GM21515 (cell line): ENCODE measurements around the gene FSTL4.

Experiments
- ATAC-seq: cut with Tn5 transposase; IDR thresholded peaks from one replicate; pipeline ENCODE4 v1.9.1; 2021; ENCODE audit not compliant: unreplicated experiment

FSTL4 gene

GRCh38 chr5:133611357-133612248, 738 bp downstream of the FSTL4 start:
- no peak for ATAC-seq

- no peak for ATAC-seq
These were observed 1.6 kb downstream of the FSTL4 start for GRCh38 chr5:133610489-133611356.

- no peak for ATAC-seq
These were observed 4.9 kb downstream of the FSTL4 start for GRCh38 chr5:133607451-133607850.

DNA sequence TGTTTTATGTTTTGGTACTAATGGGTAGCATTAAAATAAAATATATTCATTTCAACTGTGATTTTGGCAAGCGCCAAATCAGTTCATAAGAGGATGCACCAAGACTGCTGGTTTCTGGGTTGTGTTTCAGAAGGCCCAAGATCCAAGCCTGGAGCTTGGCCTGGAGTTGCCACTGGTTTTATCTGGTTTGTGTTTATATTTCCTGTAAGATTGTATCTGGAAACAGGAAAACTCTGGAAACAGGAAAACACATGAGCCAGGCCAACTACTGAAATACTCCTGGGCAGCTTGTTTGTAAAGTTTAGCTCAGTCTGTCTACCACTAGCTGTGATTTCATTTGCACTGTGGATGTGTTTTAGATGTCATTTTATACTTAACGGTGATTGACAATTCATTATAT, 5.5 kb downstream of the FSTL4 start:
- no peak for ATAC-seq

DNA sequence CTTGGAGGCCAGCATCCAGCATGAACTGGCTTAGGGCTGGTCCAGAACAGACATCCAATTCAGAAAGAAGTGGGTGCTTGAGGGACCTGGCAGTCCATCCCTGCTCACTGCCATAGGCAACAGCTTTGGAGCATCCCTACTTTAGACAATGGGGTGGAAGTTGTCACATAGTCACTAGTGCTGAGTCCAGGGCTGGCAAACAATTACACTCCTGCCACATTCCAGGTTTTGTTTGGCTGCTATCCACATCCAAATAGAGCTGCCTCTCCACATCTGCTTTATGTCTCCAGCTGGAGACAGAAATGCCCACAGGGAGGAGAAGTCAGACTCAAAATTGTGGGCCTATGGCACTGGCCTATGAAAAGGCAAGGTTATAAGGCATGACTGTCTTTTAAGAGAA, 7.0 kb downstream of the FSTL4 start:
- ATAC-seq = no peak

DNA sequence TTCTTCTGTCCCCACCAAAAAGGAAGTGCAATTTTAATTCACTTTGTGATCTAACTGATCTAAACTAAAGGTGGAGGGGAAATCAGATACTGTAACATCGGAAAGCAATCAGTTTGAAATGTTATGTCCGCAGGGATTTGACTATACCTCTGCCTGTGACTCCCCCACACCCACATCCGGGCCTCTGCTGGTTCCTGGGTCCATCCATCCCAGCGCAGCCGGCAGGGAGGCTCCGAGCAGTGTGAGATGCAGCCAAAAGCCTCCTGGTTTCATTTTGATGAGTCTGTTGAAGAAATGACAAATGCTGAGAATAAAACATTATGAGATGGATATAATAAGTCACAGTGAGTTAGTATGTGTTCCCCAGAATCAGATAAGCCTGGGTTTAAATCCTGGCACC, 8.6 kb downstream of the FSTL4 start:
- ATAC-seq = no peak

DNA sequence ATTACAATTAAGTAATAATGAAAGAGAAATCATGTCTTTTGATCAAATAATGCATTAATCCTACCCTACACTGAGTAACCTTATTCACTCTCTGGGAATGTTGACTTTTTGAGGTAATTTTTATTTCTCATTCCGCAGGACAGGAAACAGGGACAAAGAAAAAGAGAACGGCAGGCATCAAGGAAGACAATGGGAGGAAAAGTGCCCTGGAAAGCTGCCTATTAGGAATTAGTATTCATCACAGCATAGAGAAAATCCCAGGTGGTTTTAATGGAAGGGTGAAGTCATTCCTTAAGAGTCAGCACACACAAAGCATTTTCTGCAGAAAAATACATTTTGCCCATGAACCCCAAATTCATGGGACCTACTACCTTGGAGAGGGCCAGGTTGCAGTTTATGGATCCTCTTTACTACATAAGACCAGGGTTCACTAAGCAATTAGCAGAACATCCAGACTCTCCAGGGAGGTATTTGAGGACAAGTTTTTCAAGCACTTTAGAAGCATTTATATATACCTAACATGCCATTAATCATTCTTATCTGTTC, 9.4 kb downstream of the FSTL4 start:
- no peak for ATAC-seq

DNA sequence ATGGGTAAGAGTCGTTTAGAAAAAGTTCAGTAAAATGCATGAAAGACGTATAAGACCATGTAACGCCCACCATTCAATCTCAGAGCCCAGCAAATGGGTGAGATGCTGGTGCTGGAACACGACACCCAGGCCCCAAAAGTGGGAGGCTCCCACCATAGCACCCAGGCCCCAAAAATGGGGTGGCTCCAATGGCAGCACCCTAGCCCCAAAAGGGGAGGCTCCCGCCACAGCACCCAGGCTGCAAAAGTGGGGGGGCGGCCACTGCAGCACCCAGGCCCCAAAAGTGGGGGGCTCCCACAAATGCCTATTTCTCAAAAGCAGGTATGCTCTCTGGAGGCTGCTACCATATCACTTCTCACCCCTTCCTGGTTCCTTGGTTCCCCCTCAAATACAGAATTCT, 12.7 kb downstream of the FSTL4 start:
- no peak for ATAC-seq

GRCh38 chr5:133599044-133599443, 13.3 kb downstream of the FSTL4 start:
- ATAC-seq = no peak

GRCh38 chr5:133596049-133596448, 16.3 kb downstream of the FSTL4 start:
- no peak for ATAC-seq

DNA sequence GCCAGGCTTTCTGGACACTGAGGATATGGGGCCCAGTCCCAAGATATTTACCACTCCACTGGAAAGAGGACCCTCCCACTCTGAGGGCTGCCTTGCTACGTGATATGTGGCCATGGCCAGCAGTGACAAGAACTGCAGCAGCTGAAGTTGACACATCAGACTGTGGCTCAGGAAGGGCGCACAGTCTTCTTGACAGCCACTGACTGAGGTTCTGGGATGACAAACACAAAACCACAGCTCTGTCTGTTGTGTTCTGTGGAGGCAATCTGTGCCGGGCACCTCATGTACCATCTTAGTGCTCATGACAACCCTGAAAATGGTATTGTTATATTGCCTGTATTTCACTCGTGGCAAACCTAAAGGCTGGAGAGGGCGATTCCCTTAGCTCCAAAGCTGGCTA, 16.9 kb downstream of the FSTL4 start:
- ATAC-seq = no peak

DNA sequence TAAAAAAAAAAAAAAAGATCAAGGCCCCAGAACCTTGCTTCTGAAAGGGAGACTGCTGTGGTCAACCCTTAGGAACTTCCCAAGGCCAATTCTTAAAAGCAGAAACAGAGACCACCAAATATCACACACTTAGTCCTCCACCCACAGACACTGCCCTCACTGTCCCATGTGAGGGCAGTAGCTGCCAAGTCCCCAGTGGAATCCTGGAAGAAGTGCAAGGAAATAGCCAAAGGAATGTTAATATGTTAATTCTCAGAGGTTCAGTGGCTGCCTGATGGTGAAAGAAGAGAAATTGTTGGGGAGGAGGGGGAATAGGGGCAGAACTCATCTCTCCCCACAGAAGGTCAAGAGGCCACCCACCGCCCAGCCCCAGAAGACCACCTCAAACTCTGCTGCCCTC, 23.1 kb downstream of the FSTL4 start:
- ATAC-seq = no peak

DNA sequence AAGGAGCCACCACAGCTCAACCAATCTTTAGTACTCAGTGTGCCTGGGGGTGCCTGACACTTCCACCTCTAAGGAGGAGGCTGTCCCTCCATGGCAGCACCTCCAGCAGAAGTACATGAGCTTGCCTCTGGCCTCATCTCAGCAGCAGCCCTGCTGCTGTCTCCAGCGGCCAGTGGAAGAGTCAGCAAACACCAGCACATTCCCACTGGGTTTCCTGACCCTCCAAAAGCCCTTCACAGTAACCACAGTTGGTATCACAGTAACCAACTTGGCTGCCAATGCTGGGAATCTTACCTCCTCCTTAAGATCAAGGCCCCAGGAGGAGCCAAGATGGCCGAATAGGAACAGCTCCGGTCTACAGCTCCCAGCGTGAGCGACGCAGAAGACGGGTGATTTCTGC, 29.4 kb downstream of the FSTL4 start:
- no peak for ATAC-seq

GRCh38 chr5:133581918-133582317, 30.4 kb downstream of the FSTL4 start:
- ATAC-seq = no peak

- no peak for ATAC-seq
These were observed 31.0 kb downstream of the FSTL4 start for GRCh38 chr5:133581348-133581747.

- no peak for ATAC-seq
These were observed 31.7 kb downstream of the FSTL4 start for GRCh38 chr5:133580618-133581017.

GRCh38 chr5:133579766-133580165, 32.6 kb downstream of the FSTL4 start:
- ATAC-seq = no peak

DNA sequence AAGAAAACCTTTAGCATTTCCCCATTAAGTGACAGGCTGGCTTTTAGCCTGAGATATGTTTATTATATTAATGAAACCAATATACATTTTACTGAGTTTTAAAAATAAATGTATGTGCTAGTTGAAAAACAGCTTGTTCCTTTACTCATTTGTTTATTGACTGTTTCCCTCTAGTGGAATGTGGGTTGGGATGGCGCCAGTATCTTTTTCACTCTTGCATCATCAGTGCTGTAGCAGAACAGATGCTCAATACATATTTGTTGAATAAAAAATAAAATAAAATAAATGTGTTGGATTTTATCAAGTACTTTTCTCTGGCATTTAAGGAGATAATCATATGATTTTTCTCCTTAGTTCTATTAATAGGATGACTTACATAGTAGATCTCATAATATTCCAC, 43.0 kb downstream of the FSTL4 start:
- no peak for ATAC-seq

DNA sequence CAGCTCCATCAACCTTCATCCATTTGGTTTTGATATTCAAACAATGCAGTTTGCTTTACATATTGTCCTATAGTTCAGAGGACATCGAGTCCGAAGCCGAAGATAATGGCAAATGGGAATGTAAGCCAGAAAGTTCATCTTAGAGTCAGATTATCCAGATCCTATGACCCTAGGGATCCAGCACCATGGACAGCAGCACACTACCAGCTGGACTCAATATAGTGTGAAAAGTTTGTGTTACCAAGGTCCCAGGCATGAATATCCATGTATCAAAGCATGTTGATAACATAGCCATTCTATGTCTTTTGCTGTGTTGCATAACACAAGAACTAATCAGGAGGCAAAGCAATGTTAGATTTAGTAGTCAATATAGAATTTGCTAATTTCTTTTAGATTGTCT, 46.3 kb downstream of the FSTL4 start:
- ATAC-seq = no peak

GRCh38 chr5:133564921-133565565, 47.3 kb downstream of the FSTL4 start:
- no peak for ATAC-seq

GRCh38 chr5:133562554-133562953, 49.8 kb downstream of the FSTL4 start:
- no peak for ATAC-seq
